GM18909 (cell line): ENCODE results near the gene USP8.

ENCODE experiments used
- ATAC-seq: cut with Tn5 transposase; IDR thresholded peaks from one replicate; pipeline ENCODE4 v1.9.1; 2021; ENCODE audit warnings: mild to moderate bottlenecking; ENCODE audit not compliant: unreplicated experiment, poor library complexity

Gene USP8

DNA sequence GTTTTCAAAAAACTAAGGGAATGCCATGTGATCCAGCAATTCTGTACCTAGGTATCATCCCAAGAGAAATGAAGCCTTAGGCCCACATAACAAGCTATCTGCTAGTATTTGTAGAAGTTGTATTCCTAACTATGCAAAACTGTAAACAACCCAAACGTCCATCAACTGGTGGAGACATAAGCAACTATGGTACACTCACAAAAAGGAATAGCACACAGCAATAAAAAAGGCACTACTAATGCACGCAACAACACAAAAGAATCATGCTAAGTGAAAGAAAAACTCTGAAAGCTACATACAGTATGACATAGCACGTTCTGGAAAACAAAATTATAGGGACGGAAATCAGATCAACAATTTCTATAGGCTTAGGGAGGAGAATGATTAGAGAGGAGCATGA, 107.0 kb downstream of the USP8 start:
- no peak for ATAC-seq

DNA sequence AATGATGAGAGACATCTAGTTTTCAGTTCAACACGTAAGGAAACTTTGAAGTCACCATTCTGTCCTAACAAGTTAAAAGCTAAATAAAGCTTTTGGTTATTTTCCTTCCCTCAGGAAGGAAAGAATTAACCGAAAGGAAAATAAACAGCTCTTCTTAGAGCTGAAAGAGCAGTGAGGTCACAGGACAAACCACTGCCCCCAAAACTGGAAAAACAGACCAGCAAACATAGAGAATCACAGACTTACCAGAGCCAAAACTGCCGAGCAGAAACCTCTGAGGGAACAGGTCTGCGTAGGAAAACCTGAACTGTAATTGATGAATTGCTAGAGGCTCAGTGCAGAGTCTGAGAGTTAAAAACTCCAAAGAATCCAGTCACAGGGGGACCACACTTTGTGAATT, 107.6 kb downstream of the USP8 start:
- no peak for ATAC-seq

DNA sequence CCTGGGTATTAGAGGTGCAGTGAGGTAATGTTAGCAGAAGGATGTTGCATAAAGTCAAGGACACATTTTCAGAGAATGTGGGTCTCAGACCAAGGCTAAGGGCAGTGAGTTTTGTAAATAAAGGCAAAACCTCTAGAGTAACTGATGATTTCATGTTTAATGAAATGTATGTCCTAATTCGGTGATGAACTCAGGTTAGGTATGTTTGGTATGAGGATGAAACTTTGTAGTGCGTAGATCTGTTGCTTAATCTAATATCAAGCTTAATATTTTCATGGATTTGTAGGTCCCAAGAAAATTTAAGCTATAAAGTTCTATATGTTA, 118.6 kb downstream of the USP8 start:
- no peak for ATAC-seq

DNA sequence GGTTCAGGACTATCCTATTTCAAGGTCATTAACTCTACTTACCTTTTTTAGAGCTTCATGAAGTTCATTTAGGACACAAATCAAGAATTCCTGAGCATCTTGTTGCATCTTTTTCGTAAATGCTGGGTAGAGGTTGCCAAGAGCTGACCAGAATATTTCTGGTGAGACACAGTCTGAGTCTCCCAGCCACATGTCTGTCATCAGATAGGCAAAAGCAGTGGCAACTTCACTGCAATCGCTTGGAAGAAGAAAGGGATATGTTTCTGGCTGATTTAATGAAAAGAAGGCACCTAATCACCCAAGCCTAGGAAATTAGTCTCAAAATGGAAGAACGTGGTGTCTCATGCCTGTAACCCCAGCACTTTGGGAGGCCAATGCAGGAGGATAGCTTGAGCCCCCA, 119.4 kb downstream of the USP8 start:
- no peak for ATAC-seq

DNA sequence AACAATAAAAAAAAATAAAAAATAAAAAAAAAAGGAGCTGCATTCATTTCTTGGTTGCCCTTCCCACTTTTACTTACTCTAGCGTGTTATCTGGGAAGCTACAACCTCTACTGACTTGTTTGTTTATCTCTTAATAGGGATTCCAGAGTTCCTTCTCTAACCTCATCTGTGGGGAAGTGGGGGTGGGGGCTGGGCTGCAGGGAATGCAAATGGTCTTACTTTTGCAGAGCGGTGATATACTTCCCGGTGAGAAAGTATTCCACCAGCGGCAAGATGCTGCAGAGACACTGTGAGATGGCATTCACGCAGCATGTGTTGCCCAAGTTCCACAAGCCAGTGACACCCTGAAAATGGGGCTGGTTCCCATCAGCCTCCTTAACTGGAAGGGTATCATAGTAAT, 120.2 kb downstream of the USP8 start:
- no peak for ATAC-seq

- no peak for ATAC-seq
These were observed 122.4 kb downstream of the USP8 start, which contains the start of gene USP50 for GRCh38 chr15:50546566-50546965. Gene USP50, minus strand, starts transcription at chr15:50546666. Its CDS starts 141 bp downstream, at chr15:50546525.

- no peak for ATAC-seq
These were observed 125.1 kb downstream of the USP8 start for GRCh38 chr15:50549326-50549725.

GRCh38 chr15:50552238-50552637, 128.0 kb downstream of the USP8 start:
- ATAC-seq, result no peak

- no peak for ATAC-seq
These were observed 132.6 kb downstream of the USP8 start for GRCh38 chr15:50556642-50557371.

- no peak for ATAC-seq
These were observed 133.8 kb downstream of the USP8 start for GRCh38 chr15:50558012-50558411.

DNA sequence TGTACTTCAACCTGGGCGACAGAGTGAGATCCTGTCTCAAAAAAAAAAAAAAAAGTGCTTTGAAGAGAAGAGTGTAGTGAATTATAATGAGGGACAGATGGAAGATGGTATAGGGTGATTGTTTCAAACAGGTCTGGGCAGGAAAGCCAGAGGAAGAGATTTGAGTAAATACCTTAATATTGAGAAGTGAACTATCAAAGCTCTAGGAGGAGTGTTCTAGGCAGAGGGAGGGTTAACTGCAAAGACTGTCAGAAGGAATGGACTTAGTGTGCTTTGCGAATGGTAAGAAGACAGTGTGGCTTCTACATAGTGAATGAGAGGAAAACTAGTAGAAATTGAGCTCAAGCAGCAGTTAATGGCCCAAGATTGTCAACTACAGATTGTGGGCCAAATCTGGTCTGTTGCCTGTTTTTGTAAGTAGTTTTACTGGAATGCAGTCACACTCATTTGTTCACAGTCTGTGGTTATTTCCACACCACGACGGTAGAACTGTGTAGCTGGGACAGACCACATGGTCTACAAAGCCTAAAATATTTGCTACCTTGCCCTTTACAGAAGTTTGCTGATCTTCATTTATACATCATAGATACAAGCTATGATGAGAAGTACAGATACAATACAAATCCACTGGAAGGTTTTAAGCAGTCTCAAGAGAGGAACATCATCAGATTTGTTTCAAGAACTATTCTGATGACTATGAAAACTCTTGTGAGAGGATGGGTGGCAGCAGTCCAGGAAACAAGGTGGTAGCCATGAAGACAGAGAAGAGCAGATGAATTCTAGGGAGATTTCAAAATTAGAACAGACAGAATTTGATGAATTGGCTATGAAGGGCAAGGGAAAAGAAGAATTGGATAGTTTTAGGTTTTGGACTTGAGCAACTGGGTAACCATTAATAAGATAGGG, 138.8 kb downstream of the USP8 start:
- ATAC-seq, result no peak

GRCh38 chr15:50563756-50564155, 139.6 kb downstream of the USP8 start:
- no peak for ATAC-seq
